HUDEP-2 (cell line): ENCODE measurements around the gene SENP5.
"Not testable (repeated sequence)": the region's sequence is repeated elsewhere in the genome, so short reads cannot be mapped to it uniquely, and the experiment has no call there.

Experiments used
- DNase-seq, 76 experiments: peaks; one replicate each; lab custom pipeline; 2025; ENCODE audit not compliant: unreplicated experiment in 76 of 76; lab: John Stamatoyannopoulos, UW

Gene SENP5

GRCh38 chr3:196938576-196938975 is 70.9 kb downstream of the SENP5 start:
- DNase-seq: no peak

DNA sequence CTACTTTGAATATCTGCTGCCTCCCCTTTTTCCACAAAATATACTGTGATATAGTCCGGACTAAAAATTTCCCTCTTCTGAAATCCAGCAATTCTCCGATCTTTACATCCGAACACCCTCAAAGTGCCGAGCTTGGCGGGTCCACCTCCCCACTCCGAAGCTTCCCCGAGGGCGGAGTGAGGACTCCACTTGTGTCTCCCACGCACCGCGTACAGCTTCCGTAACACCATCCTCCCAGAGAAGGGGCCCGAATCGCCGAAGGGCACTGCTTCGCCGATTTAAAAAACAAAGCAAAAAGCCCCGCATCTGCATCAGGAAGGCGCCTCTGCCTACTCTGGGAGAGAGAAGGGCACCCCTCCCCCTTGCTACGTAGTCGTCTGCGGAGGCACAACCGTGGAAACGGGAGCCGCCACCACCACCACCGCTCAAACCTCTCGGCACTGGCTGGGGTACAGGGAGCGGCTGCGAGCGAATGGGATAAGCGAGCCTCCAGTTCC is 74.1 kb downstream of the SENP5 start:
- DNase-seq: peak in 58 of 76 experiments; percentile 6 to 83 (median 48)

DNA sequence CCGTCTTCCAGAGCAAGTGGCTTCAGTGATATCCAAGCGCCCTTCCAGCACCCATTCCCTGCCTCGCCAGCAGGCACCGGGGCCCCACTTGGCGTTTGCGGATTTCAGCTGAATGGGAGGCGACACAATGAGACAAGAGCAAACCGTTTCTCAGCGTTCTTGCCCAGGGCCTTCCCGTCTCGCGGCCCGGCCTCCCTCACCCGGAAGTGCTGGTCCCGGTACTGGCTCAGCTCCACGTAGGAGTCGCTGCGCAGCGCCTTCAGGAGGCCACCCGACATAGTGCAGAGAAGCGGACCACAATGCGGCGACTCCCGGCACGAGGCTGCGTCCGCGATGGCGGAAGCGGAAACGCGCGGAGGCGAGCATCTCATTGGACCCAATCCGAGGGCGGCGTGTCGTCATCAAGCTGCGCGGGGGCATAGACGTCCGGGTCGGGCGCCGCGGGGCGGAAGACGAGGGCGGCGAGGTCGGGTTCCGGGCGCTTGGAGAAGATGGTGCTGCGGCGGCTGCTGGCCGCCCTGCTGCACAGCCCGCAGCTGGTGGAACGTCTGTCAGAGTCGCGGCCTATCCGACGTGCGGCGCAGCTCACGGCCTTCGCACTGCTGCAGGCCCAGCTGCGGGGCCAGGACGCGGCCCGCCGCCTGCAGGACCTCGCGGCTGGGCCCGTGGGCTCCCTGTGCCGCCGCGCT is 74.7 kb downstream of the SENP5 start, which contains the start of gene NCBP2:
Gene NCBP2 (minus strand): TSS at position 303 of the 689 bp plus-strand sequence. CDS start 25 bp downstream, at position 278.
- DNase-seq: peak; percentile 59 to 99 (median 96)

DNA sequence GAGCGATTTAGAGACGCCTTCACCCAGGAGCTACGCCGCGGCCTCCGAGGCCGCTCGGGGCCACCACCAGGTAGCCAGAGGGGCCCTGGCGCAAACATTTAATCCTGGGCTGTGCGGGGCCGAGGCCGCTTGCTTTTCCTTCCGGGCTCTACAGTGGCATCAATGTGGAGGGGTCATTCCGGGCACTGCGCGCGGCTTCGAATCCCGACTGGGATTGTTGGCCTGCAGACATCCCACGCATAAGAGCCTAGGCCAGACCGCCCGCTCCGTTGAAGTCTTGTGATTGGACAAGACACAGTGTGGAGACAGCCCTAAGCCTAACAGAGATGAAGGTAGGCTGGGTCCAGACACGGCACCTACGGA is 75.2 kb downstream of the SENP5 start:
- DNase-seq: peak in 1 of 76 experiments; percentile 8

DNA sequence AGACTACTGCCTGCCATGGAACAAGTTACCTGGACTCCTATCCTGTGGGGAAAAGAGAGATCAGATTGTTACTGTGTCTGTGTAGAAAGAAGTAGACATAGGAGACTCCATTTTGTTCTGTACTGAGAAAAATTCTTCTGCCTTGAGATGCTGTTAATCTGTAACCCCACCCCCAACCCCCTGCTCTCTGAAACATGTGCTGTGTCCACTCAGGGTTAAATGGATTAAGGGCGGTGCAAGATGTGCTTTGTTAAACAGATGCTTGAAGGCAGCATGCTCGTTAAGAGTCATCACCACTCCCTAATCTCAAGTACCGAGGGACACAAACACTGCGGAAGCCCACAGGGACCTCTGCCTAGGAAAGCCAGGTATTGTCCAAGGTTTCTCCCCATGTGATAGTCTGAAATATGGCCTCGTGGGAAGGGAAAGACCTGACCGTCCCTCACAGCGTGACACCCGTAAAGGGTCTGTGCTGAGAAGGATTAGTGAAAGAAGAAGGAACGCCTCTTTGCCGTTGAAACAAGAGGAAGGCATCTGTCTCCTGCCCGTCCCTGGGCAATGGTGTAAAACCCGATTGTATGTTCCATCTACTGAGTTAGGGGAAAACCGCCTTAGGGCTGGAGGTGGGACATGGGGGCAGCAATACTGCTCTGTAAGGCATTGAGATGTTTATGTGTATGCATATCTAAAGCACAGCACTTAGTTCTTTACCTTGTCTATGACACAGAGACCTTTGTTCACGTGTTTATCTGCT is 76.5 kb downstream of the SENP5 start:
- DNase-seq: not testable (repeated sequence)

GRCh38 chr3:196947136-196947859 is 79.6 kb downstream of the SENP5 start:
- DNase-seq: peak in 1 of 76 experiments; percentile 22

DNA sequence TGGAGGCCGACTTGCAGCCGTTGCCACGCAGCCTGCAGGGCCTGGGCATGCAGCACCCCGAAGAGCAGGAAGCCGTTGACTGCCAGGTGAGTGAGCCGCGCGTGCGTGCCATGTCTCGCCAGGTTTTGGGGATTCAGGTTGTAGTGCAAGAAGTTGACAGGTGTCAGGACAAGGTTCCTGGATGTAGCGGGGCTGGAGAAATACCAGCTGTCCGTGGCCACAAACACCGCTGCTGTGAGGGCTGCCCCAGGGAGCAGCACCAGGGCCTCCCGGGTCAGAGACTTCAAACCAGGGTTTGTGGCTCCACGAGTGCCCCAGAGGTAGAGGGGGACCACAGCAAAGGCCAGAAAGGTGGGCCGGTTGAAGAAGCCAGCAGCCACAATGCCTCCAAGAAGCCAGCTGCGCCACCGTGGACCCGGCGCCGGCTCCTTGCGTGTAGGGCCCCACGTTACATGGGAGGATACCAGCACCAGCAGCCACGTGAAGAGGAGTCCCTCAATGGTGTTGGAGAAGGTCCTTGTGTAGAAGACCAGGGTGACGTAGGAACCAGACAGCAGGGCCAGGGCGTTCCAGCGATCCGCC is 80.2 kb downstream of the SENP5 start:
- no peak for DNase-seq

DNA sequence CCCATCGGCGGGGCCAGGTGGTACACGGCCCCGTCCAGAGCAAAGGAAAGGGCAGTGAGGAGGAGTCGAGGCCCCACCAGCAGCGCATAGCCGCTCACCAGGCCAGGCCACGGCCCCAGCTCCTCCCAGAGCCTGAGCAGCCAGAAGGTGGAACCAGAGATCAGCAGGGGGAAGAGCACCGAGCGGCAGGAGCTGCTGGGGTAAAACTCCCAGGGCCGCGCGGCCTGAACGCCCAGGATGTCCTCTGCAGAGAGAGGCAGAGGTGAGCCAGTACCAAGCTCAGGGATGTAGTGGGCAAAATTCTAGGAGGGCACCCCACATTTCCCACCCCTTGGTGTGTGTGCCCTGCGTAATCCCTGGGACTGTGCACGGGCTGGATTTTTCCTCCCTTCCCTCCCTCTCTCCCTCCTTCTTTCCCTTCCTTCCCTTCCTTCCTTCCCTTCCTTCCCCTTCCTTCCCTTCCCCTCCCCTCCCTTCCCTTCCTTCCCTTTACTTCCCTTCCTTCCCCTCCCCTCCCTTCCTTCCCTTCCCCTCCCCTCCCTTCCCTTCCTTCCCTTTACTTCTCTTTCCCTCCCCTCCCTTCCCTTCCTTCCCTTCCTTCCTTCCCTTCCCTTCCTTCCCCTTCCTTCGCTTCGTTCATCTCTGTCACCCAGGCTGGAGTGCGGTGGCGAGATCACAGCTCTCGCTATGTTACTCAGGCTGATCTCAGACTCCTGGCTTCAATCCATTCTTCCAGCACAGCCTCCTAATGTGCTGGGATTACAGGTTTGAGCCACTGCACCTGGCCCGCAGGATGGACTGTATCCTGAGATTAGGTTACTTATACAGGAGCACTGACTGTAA is 80.9 kb downstream of the SENP5 start:
- DNase-seq: peak in 1 of 76 experiments; percentile 7

DNA sequence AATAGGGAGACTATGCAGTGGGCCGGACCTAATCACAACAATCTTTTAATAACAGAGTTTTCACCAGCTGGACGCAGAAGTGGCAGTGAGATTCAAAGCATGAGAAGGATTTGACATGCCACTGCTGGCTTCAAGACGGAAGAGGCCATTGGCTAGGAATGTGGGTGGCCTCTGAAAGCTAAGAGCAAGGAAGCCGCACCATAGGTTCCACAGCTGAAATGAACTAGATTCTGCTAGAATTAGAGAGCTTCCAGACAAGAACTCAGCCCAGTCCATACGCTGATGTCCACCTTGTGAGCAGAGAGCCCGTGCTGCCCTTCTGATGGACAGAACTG is 81.5 kb downstream of the SENP5 start:
- no peak for DNase-seq

DNA sequence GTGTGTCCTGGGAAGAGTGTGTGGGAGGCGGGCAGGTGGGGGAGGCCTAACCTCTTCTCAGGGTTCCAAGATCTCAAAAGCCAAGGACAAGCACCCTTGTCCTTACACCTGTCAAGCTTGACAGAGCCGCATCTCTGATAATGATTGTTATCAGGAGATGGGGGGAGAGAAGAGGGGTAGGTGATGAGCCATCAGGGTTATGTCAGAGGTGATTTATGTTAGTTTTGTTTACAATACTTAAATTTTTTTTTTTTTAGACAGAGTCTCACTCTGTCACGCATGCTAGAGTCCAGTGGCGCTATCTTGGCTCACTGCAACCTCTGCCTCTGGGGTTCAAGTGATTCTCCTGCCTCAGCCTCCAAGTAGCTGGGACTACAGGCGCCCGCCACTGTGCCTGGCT is 82.0 kb downstream of the SENP5 start:
- no peak for DNase-seq

DNA sequence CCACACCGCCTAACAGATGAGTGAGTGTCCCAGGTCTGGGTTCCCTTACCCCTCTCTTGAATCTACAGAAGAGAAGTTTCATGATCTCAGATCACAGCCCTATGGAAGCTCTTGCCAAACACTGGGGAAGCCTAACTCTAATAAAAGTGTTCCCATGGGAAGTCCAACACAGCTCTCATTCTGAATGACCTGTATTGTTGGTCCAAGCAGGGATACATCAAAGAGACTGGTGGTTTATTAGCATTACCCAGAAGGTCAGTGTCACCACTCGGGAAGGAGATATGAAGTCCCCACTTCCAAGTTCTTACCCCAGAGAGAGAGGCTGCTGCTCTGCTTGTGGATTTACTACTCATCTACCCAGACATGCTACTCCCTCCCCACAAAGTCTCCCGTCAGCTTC is 83.7 kb downstream of the SENP5 start:
- DNase-seq: no peak

- DNase-seq: no peak
Measured at GRCh38 chr3:196954832-196955231, 87.1 kb downstream of the SENP5 start.

DNA sequence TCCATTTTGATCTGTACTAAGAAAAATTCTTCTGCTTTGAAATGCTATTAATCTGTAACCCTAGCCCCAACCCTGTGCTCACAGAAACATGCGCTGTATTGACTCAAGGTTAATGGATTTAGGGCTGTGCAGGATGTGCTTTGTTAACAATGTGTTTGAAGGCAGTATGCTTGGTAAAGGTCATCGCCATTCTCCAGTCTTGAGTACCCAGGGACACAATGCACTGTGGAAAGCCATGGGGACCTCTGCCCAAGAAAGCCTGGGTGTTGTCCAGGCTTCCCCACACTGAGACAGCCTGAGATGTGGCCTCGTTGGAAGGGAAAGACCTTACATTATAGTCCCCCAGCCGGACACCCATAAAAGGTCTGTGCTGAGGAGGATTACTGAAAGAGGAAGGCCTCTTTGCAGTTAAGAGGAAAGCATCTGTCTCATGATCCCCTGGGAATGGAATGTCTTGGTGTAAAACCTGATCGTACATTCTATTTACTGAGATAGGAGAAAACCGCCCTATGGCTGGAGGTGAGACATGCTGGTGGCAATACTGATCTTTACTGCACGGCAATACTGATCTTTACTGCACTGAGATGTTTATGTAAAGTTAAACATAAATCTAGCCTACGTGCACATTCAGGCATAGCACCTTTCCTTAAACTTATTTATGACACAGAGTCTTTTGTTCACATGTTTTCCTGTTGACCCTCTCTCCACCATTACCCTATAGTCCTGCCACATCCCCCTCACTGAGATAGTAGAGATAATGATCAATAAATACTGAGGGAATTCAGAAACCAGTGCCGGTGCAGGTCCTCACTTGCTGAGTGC is 94.6 kb downstream of the SENP5 start:
- DNase-seq: no peak

DNA sequence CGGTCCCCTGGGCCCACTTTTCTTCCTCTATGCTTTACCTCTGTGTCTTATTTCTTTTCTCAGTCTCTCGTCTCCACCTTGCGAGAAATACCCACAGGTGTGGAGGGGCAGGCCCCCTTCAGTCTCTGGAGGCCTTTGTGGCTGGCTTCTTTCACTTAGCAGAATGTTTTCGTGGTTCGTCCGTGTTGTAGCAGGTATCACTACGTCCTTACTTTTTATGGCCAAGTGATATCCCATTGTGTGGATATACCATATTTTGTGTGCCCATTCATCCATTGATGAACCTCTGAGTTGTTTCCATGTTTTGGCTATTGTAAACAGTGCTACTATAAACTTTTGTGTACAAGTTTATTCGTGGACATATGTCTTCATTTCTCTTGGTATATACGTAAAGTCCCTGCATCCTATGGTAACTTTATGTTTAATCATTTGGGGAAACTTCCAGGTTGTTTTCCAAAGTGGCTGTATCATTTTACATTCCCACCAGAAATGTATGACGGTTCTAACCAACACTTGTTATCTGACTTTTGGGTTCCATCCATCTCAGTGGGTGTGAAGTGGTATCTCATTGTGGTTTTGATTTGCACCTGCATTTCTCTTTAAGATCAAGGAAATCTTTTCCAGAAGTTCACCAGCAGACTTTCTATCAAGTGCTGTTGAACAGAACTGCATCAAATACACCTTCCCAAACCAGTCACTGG is 95.4 kb downstream of the SENP5 start:
- DNase-seq: no peak

DNA sequence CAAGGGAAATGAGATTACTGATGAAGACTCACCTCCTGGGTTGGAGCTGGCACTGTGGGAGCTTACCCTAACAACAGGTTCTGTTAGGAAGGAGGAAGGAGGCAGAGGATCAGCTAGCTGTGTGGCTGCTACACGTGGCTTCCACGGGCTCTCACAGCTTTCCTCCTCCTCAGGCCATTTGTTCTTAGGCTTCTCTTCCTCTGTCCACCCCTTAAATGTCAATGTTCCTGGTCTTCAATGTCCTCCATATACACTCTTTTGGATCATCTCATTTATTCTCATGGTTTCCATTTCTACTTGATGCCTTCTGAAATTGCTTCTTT is 95.9 kb downstream of the SENP5 start:
- no peak for DNase-seq

GRCh38 chr3:196965112-196965803 is 97.5 kb downstream of the SENP5 start:
- no peak for DNase-seq

GRCh38 chr3:196965804-196966173 is 98.1 kb downstream of the SENP5 start:
- DNase-seq: no peak
